Measurements from ENCODE around the gene LRRN4CL.
"Not testable (repeated sequence)": the region's sequence is repeated elsewhere in the genome, so short reads cannot be mapped to it uniquely, and the experiment has no call there.

Gene LRRN4CL

GRCh38 chr11:62675415-62675814, 13.9 kb downstream of the LRRN4CL start:
- not testable (repeated sequence) for DNase-seq

GRCh38 chr11:62673196-62673525, 16.2 kb downstream of the LRRN4CL start:
- DNase-seq, result no peak

- peak; percentile 86 for DNase-seq
These were observed 17.5 kb downstream of the LRRN4CL start, which contains the start of the genes LBHD1 and UQCC3 for GRCh38 chr11:62671608-62672389. Gene LBHD1, minus strand, starts transcription at chr11:62672267. Its CDS starts 2,236 bp downstream, at chr11:62670031. Gene UQCC3, plus strand, starts transcription at chr11:62671673. Its CDS starts 73 bp downstream, at chr11:62671746.

- no peak for DNase-seq
These were observed 18.1 kb downstream of the LRRN4CL start for GRCh38 chr11:62671236-62671607.

GRCh38 chr11:62669420-62670161, 19.7 kb downstream of the LRRN4CL start:
- DNase-seq, result no peak

GRCh38 chr11:62667460-62667859, 21.9 kb downstream of the LRRN4CL start:
- DNase-seq, result no peak

GRCh38 chr11:62666259-62666926, 22.9 kb downstream of the LRRN4CL start:
- DNase-seq, result no peak

- peak; percentile 73 for DNase-seq
These were observed 23.6 kb downstream of the LRRN4CL start for GRCh38 chr11:62665599-62666258.

- DNase-seq, result peak; percentile 98
These were observed 24.2 kb downstream of the LRRN4CL start, which contains the start of the genes C11orf98 and CSKMT for GRCh38 chr11:62665075-62665598. Gene C11orf98, minus strand, starts transcription at chr11:62665210. Its CDS starts 41 bp downstream, at chr11:62665169. Gene CSKMT, plus strand, starts transcription at chr11:62665312. Its CDS starts 568 bp downstream, at chr11:62665880.

- DNase-seq, result no peak
These were observed 24.8 kb downstream of the LRRN4CL start for GRCh38 chr11:62664405-62665074.

- DNase-seq, result no peak
These were observed 32.4 kb downstream of the LRRN4CL start for GRCh38 chr11:62656796-62657429.

GRCh38 chr11:62654297-62654696, 35.0 kb downstream of the LRRN4CL start:
- DNase-seq, result no peak

- no peak for DNase-seq
These were observed 36.9 kb downstream of the LRRN4CL start for GRCh38 chr11:62652161-62653006.

- not testable (repeated sequence) for DNase-seq
These were observed 39.0 kb downstream of the LRRN4CL start for GRCh38 chr11:62650283-62650682.

- no peak for DNase-seq
These were observed 39.8 kb downstream of the LRRN4CL start for GRCh38 chr11:62649486-62649885.

- no peak for DNase-seq
These were observed 40.4 kb downstream of the LRRN4CL start for GRCh38 chr11:62648967-62649364.

- no peak for DNase-seq
These were observed 41.0 kb downstream of the LRRN4CL start for GRCh38 chr11:62648185-62648966.

GRCh38 chr11:62647609-62648005, 41.7 kb downstream of the LRRN4CL start:
- no peak for DNase-seq

GRCh38 chr11:62646825-62647608, 42.3 kb downstream of the LRRN4CL start:
- DNase-seq, result no peak

All from femur (tissue), 1 donor.